HG02938 (cell line): Measurements from ENCODE around the gene RGS14.
"Not testable (repeated sequence)": the region's sequence is repeated elsewhere in the genome, so short reads cannot be mapped to it uniquely, and the experiment has no call there.

Experiments
- ATAC-seq: cut with Tn5 transposase; IDR thresholded peaks from one replicate; pipeline ENCODE4 v1.9.1; 2021; ENCODE audit warnings: mild to moderate bottlenecking, moderate library complexity; ENCODE audit not compliant: unreplicated experiment

RGS14 gene

DNA sequence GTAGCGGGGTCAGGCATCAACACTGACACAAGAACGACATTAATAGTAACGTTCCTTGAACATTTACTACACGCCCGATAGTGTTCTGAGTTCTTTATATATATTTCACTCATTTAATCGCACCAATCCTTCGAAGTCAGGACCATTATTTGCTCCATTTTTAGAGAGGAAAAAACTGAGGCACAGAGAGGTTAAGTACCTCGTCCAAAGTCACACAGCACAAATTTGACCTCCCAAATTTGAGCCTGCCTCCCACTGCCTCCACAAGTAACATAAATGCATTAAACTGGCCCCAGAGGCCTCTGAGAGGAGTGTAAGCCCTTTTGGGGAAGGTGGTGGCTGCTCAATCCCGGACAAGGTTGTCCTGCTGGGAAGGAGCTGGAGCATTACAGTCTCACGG, 5.8 kb downstream of the RGS14 start:
- no peak for ATAC-seq

DNA sequence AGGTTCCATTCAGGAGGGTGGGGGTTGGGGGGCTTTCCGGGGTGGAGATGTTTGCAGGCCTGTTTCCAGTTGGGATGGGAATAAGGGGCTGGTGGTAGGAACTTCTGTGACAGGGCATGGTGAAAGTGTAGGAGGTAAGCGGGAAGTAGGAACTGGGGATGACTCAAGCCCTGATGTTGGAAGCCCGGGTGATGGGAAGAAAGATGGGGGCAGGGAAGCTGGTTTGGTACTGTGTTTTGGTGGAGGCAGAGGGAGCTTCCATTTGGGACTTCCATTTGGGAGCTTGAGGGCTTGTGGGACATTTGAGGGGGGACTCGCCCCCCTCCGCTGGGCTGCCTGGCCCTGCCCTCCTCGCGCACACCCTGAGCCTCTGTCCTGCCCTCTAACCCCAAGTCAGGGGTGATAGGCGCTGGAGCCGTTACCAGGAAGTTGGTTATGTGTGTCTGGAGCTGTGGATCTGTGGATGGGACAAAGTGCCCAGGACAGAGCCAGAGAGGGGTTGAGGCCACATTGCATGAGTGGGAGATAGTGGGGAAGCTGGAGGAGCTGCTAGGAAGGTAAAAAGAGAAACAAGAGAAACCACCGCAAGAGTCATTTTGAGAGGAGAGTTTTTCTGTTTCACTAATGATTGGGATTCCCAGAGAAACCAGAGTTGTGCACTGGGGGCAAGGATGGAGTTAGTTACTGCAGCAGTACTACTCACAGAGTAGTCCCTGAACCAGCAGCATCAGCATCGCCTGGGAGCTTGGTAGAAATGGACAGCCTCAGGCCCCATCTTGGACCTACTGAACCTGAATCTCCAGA, 6.6 kb downstream of the RGS14 start:
- no peak for ATAC-seq

DNA sequence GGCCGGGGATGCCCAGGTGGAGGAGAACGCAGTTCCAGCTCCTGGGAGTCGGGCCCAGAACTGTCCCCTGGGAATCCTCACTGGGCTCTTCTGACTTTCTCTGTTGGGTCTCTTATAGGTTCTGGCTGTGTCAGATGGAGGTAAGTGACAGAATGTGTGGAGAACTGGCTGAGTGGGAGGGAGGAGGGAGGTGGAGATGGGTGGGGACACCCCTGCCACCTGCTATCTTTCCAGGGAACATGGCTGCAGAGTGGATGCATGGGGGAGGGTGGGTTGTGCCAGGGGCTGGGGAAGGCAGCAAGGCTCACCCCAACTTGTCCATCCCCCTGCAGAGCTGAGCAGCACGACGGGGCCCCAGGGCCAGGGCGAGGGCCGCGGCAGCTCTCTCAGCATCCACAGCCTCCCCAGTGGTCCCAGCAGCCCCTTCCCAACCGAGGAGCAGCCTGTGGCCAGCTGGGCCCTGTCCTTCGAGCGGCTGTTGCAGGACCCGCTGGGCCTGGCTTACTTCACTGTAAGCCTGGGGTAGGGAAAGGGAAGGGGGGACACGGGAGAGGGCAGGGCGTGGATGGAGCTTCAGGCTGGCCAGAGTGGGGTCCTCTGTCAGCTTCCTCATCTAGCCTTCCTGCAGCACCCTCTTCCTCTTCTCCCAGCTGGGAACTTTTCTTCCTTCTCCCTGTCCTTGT, 8.3 kb downstream of the RGS14 start:
- ATAC-seq, result no peak

DNA sequence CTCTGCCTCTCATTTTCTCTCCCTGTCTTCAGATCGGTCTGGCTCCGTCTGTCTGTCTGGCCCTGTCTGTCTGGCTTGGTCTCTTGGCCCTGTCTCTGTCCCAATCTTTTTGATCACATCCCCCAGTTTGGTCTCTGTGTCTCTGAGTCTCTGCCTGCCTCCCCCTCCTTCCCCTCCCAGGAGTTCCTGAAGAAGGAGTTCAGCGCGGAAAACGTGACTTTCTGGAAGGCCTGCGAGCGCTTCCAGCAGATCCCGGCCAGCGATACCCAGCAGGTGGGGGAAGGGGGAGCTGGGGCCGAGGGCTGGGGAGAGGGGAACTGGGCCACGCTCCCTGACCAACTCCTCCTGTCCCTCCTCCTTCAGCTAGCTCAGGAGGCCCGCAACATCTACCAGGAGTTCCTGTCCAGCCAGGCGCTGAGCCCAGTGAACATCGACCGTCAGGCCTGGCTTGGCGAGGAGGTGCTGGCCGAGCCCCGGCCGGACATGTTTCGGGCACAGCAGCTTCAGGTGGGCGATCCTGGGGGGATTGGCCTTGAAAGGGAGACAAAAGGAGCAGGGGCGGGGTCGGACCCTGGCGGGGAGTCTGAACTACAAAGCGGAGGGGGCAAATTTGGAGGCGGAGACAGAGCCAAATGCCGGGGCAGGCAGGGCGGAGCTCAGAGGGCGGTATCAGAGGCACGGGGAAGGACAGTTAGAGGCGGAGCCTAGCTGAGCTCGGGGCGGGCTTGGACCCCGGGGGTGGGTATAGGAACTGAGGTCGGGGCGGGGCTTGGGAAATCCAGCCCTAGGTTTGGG, 9.0 kb downstream of the RGS14 start:
- no peak for ATAC-seq

DNA sequence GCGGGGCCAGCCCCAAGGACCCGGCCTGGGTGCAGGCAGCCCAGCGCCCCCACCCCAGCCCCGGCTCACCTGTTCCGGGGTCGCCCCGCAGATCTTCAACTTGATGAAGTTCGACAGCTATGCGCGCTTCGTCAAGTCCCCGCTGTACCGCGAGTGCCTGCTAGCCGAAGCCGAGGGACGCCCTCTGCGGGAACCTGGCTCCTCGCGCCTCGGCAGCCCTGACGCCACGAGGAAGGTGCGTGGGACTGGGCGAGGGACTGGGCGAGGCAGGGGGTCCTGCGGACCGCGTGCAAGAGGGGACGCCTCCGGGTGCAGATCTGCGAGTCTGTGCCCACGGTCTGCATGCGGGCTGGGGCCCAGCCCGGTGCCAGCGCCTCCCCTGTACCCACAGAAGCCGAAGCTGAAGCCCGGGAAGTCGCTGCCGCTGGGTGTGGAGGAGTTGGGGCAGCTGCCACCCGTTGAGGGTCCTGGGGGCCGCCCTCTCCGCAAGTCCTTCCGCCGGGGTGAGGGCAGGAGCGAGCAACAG, 9.7 kb downstream of the RGS14 start:
- no peak for ATAC-seq

DNA sequence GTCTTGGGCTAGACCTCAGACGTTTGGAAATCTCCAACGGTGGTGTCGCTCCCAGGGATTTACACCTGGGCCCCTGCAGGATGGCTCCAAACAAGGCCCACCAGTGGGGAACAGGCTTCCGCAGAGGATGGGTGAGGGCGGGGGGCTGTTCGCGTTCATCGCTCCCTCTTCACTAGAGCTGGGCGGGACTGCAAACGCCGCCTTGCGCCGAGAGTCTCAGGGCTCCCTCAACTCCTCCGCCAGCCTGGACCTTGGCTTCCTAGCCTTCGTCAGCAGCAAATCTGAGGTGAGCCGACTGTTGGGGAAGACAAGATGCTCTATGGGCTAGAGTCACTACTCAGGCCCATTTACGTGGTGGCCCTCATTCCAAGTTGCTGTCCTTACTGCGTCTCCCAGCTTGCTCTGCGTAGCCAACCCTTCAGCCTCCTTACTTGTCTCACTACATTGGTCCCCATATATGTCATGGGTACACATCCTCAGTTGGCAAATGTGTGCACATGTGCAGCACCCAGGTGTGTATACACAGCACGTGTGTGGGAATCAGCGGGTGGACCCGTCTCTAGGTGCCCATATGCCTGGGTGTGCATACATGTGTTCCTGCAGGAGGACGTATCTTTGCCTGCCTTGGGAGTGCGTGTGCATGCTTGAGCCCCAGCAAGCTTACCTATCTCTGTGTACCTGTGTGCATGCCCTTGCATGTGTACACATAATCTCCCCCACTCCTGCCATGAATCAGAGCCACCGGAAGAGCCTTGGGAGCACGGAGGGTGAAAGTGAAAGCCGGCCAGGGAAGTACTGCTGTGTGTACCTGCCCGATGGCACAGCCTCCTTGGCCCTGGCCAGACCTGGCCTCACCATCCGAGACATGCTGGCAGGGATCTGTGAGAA, 10.5 kb downstream of the RGS14 start:
- ATAC-seq, result no peak

DNA sequence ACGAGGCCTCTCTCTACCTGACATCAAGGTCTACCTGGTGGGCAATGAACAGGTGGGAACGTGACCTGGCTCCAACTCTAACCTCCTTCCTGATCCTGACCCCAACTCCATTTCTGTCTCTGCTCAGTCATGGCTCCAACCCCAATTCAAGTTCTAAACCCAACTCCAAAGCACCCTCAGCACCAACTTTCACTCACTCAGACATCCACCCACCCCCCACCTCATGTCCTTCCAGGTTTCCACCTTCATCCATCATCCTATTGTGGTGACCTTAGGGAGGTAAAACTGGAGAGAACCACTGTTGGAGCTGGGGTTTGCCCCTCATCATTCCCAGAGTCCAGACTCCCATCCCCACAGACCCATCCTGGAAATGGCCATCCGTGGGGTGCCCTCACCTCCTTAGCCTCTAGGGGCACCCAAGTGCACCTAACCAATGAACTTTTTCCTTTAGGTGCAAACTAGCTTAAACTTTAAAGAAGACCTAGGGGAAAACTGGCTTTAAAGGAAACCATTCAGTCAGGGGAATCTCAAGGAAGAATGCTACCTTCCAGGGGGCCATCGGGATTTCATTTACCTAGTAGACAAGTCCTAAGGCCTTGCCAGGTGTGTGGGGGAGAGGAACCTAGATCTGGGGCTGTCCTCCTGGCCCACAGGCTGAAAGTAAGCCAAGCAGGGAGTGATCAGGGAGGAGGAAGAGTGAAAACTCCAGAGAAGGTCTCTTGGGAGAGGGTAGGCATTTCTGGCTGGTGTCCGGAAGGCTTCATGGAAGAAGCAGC, 11.3 kb downstream of the RGS14 start:
- no peak for ATAC-seq

DNA sequence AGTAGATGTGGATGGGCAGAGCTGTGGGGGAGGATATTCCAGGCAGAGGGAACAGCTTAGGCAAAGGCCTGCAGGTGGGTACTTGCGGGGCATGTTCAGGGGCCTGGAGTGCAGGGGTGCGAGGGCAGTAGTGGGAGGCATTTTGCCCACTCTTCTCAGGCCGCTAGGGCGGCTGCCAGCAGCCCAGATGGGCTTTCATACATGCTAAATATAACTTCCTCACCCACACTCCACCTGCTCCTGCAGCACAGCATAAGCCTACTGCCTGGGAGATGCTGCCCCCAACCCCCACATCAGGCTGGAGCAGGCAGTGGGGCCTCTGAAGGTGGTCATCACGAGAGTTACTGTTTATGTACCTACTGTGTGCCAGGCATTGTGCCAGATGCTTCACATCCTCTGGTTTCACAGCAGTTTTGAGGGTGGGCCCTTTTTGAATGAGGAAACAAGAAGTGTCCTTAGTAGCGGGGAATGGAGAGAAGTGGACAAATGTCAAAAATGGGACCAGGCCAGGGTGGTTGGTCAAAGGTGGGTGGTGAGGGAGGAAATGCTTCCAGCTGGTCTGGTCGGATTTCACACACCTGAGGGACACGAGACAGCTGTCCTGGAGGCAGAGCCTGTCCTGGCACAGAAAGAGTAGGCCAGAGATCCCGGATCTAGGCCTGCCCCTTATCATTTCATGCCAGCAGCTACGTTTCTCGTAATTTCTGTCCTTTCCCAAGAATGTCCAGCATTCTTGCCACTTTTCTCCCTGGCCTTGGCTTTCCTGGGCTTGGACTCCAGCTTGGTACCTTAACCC, 12.1 kb downstream of the RGS14 start:
- ATAC-seq, result no peak

DNA sequence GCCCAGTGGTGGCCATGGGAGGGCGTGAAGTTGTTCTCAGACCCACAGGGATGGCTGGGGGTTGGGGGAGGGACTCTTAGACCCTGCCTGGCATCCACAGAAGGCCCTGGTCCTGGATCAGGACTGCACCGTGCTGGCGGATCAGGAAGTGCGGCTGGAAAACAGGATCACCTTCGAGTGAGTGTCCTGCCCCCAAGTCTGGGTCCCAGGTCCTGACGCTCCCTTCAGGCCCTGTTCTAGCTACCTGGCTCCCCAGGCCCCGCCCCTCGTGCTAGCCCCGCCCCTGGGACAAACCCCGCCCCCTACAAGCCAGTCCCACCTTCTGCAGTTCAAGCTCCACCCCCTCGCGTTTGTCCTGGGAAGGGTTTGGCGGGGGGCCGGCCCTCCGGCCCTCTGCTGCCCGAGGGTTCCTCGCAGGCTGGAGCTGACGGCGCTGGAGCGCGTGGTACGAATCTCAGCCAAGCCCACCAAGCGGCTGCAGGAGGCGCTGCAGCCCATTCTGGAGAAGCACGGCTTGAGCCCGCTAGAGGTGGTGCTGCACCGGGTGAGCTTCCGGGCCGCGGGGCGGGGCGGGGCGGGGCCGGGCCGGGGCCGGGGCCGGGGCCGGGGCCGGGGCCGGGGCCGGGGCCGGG, 12.9 kb downstream of the RGS14 start:
- no peak for ATAC-seq

DNA sequence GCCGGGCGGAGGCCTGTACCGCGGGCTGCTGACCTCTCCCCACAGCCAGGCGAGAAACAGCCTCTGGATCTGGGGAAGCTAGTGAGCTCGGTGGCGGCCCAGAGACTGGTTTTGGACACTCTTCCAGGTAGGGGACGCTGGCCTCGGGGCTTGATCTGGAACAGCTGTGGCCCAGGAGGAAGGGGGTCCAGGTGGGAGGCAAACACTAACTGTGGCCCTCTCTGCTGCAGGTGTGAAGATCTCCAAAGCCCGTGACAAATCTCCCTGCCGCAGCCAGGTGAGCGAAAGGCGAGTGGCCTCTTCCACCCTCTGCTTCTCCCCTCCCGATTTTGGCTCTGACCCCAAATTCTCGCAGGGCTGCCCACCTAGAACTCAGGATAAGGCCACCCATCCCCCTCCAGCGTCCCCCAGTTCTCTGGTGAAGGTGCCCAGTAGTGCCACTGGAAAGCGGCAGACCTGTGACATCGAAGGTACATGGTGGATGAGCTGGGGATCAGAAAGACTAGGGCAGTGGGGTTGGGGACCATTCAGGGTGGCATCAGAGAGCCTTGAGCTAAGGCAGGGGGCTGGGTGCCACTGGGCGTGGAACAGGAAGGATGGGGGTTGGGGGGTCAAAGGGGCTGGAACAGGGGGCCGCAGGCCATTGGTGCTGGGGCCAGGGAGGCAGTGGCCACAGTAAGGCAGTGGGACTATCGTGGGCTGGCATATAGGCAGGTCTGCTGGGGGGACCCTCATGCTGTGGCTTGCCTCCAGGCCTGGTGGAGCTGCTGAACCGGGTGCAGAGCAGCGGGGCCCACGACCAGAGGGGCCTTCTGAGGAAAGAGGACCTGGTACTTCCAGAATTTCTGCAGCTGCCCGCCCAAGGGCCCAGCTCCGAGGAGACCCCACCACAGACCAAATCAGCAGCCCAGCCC, 13.7 kb downstream of the RGS14 start:
- ATAC-seq, result no peak

DNA sequence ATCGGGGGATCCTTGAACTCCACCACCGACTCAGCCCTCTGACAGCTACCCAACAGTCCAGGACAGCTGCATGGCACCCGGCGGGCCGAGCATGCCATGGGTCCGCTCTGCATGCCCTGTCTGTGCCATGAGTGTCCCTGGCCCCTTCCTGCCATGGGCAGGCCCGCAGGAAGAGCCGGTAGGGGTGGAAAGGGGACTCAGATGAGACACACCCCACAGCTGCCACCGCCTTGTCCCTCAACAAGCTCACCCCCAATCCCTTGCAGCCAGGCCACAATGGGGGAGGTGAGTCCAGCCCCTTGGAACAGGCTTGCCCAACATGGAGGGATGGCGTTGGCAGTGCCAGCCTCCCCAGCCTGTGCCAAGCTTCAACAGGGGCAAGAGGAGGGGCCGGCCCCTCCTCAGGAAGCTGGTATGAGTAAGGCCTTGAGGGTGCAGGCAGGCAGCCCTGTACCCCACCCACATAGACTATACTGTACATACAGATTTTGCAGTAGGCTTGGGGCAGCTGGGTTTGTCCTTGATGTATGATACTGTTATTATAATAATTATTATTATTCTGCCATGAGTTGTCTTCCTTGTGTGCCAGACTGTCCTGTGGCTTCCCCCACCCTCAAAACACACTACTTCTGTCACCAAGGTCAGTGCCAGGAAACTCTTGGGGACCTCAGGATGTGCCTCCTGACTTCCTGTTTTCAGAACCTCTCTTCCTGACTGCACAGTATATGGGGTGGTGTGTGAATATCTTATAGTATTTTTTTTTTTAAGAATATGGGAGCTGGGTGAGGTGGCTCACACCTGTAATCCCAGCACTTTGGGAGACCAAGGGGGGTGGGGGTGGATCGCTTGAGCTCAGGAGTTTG, 14.5 kb downstream of the RGS14 start:
- no peak for ATAC-seq

DNA sequence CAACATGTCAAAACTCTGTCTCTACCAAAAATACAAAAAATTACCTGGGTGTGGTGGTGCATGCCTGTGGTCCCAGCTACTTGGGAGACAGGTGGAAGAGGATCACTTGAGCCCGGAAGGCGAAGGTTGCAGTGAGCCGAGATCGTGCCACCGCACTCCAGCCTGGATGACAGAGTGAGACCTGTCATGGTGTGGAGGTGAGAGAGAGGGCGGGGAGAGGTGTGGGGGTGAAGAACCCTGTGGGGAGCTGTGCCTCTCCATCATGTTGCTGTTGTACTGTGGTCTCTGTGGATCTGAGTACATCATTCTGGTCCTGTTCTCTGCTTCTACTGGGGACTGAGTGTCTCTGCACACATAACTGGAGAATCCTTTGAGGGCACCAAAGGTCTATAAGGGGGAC, 15.2 kb downstream of the RGS14 start:
- ATAC-seq, result no peak

DNA sequence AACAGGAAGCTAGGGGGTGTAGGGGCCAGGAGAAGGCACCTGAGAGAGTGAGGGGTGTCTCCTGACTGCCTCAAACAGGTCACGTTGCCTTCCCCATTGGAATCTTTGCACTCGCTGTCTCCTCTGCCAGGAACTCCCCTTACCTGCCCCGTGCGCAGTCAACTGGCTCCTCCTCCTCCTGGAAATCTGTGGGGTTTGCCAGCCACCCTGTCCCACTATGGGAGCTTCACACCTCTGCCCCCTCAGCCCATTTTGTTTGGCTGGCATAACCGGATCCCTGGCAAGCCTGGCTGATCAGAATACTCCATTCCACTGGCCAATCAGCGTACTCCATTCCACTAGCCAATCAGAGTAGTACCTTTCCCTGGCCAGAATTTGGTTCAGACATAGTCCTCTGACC, 16.1 kb downstream of the RGS14 start:
- ATAC-seq, result no peak

DNA sequence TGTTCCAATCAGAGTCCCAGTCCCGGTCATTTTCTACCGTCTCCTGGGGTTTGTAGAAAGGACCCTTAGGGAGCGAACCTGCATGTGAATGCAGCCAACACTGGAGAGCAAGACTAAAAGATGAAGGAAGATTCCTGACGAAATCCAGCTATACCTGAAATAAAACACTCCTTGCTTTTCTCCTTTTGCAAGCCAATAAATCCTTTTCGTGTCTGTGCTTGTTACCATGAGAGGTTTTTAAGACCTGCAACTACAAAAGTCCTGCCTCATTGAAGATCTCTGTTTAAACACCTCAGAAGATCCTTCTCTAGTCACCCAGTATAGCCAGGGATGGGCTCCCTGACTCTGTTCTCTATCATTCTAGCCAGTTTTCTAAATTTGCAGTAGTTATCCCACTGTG, 16.5 kb downstream of the RGS14 start:
- ATAC-seq, result no peak

DNA sequence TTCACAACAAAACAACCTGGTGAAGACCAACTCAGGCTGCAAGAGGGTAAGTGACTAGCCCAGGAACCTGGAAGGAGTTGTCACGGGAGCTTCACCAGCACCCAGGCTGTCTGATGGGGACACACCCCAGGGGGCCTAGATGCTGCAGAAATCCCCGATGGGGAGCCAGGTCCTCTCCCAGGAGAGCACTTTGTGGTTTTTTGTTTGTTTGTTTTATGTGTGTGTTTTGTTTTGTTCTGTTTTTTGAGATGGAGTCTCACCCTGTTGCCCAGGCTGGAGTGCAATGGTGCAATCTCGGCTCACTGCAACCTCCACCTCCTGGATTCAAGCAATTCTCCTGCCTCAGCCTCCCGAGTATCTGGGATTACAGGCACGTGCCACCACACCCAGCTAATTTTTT, 17.8 kb downstream of the RGS14 start:
- not testable (repeated sequence) for ATAC-seq

DNA sequence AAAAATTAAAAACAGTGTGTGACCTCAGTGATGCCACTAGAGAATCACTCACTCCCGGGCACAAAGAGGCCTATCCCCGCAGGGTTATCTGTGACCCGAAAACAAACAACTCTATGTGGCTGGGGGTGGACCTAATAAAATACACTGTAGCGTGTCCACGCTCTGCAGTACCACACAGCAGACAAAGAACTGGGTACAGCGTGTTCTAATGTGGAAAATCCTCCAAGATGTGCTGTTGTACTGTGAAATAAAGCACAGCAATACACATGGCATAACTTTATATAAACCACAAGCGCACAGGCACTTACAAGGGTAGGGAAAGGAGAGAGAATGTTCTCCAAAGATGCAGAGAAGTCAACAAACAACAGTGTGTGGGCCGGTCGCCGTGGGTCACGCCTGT, 18.4 kb downstream of the RGS14 start:
- no peak for ATAC-seq
